GM18519 (cell line): ENCODE data around the gene ATF7.
A peak's percentile ranks its signal among the peaks of the same experiment; 100 is the strongest.

Experiments
- ATAC-seq: cut with Tn5 transposase; IDR thresholded peaks from one replicate; pipeline ENCODE4 v1.9.1; 2021; ENCODE audit warnings: mild to moderate bottlenecking, moderate library complexity; ENCODE audit not compliant: unreplicated experiment, low FRiP score

ATF7 gene

DNA sequence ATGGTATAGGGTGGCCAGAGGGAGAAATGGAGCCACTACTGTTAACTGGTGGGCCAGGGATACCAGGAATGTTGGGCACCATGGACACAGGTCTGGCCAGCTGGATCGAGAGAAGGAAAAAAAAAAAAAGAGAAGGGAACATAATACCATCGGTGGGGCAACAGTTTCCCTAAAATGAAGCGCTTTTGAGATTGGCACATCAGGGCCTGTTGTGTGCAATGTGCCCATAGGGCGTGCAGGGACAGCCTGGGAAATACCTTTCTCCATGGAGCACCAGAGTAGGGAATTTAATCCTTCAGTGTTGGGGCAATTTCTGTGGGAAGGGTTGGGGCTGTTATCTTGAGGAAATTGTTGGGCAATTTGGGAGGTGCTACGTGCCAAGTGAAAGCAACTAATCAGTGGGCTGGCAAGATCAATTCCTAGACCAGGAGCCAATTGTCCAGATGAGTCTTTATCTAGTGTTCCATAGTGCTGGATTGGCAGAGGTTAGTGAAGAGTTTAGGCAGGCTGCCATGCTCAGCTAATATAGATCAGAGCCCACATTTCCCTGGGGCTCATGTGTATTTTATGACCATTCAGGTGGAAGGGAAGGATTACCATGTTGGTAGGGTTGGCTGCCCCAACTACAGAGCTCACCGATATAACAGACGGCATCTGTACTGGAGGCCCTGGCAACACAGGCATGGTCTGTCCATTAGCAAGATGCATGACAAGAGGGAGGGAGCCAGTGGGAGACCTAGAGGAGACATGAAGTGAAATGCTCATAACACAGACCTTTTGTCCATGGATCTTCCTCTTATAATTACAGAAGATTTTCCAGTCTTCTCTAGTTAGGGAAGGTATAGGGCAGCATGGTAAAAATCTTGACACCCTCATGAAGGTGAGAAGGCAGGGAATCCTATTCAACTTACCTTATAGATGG, 93.4 kb downstream of the ATF7 start:
- no peak for ATAC-seq

GRCh38 chr12:53532021-53532420, 94.2 kb downstream of the ATF7 start:
- no peak for ATAC-seq

DNA sequence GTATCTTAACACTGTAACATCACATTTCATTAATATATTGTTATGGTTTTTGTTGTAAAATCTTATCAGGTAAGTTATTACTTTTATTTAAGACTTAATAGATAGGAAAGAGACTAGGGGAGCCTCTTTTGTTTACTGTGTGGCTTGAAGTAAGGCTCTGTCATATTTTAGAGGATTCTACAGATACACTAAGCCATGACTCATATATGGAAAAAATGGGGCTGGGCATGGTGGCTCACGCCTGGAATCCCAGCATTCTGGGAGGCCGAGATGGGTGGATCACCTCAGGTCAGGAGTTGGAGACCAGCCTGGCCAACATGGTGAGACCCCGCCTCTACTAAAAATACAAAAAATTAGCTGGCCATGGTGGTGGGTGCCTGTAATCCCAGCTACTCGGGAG, 95.3 kb downstream of the ATF7 start:
- ATAC-seq, result no peak

DNA sequence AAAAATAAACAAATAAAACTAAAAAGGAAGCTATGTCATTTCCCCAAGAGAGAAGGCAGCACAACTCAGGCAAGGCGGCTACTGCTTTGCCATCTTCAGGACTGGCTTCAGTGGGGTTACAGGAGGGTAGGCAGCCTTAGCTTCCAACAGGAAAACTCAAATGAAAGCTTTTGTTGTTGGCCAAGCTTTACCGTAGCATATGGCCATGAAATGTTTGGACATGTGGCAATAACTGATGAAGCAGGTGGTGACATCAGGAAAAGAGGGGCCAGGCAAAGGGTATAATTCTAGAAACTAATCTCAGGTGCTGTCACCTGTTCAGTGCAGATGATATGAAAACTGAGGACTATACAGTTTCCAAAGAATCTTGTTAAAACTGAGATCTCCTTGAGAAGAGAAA, 96.1 kb downstream of the ATF7 start:
- no peak for ATAC-seq

DNA sequence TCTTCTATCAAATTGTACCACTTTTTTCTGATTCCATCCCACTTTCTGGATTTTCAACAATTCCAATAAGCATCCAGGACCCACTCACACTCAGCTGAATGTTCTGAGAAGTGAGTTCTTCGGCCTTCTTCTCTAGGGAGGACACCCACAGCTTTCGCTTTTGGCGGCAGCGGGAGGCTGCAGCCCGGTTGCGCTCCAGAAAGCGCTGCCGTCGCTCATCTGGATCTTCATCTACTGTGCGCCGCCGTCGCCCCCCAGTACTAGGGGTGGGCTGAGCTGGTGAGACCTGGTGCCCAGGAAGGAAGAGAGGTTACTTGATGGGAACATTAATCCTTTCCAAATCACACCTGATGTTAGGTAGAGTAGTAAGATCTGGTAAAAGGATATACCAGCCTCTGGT, 101.7 kb downstream of the ATF7 start:
- ATAC-seq, result no peak

- no peak for ATAC-seq
These were observed 103.1 kb downstream of the ATF7 start for GRCh38 chr12:53523131-53523530.

- no peak for ATAC-seq
These were observed 107.8 kb downstream of the ATF7 start for GRCh38 chr12:53518381-53518780.

GRCh38 chr12:53516758-53517455, 109.3 kb downstream of the ATF7 start:
- no peak for ATAC-seq

DNA sequence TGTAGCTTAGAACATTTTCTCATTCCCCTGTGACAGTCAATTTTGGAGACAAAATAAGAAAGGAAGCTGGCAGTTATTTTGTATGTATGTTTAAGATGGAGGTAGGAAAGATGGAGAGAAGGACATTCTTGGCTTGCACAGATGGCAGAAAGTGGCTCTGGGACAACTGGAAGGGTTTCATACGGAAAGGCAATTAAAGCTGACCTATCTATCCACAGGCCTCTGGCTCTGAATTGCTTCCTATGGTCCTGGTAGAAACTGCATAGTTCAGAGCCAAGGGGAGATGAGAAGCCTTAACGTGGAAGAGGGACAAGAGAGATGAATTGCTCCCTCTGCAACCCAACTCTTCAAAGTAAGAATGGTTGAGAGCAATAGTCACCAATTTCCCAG, 110.9 kb downstream of the ATF7 start:
- no peak for ATAC-seq

- ATAC-seq, result no peak
These were observed 111.4 kb downstream of the ATF7 start for GRCh38 chr12:53514628-53515290.

DNA sequence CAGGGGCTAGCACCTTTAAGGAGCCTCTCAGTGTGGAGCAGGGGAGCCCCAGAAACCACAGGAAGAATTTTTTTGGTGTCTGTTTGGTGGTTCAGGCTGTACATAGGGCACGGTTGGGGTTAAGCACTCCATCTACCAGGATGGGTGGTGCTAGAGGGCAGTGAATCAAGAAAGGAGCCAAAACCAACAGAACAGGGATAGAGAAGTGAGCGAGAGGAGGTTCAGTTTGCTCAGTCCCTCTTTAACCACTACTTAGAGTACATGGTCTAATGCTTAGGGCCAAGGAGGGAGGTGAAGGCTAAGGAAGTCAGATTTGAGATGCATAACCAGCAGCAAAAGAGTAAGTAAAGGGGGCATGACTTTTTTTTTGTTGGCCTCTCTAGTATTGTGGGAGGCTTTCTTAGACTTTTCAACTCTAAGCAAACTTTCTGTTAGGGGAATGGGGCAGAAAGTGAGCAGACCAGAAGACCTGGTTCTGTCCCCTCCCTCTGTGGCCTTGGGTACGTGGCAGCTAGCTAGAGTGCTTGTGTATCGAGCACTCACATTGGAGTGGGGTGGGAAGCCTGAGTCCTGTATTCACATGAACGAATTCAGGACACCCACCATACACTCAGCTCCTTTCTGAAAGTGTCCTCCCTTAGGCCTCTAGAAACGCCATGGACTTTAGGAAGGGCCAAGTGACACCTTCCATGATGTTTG, 112.3 kb downstream of the ATF7 start:
- ATAC-seq, result no peak

- ATAC-seq, result no peak
These were observed 115.9 kb downstream of the ATF7 start for GRCh38 chr12:53510181-53510812.

DNA sequence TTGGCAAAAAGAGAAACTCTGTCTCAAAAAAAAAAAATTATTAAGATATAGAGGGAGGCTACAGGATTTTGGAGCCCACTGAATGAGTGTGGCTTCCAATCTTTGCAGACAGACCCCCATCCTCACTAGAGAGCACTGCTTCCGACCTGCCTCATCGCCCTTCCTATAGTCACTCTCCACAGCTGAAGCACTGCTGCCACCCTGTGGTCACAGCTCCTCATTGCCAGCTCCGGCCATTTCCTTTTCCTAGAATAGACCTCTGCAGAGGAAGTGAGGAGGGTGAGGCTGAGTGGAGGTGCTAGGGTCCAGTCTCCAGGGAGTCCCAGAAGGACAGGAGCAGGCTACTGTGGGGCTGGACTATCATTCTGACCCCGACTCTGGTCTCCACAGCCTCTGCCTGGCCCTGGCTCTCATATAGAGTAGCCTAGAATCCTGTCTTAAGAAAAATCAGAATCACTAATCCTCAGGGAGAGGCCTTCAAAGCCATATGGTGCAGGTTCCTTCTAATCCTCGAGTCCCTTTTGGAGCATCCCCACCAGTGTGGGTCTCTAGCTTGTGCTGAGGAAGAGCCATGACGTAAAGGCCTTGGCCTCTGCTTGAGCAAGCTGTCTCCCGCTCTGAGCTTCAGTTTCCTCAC, 117.5 kb downstream of the ATF7 start:
- peak; percentile 49 for ATAC-seq

DNA sequence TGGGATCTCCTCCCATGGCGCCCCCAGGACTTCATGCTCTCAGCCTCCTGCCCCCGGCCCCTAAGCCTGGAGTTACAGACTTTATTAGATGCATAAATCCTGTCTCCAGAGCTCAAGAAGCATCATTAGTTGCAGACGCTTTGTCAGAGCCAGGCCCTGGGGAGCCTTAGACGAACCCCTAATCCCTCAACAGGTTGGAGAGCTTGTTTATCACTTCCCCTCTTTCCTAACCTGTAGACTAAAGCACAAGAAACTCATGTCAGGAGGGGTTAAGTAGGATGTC, 118.6 kb downstream of the ATF7 start:
- no peak for ATAC-seq

DNA sequence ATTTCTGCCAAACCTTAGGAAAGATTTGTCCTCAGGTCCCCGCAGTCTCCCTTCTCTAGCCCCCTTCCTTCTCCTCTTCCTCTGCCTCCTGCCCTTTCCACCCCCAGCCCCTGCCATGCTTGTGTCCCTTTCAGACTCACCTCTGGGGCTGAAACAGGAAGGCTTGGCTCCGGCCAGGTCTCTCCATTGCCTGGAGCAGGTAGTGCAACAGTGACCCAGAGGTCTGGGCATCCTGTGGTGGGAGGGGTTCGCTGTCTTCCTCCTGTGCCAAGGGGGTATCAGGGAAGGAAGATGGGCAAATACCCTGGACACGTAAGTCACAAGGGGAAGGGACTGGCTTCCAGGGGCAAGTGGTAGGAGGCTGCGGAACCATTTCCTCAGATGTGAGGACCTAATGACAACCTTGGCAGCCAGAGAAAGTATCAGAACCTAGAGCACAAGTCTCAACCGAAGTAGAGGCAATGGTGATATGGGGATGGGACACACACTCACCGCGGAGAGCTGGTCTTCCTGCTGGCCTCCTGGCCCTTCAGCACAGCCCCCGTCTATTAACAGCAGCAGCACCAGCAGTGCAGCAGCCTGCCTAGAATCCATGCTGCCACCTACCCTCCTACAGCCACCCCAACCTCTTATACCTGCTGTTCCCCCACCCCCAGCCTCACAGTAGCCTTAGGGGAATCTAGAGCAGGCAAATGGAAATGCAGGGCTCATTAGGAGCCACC, 119.1 kb downstream of the ATF7 start, which contains the start of gene NPFF:
Gene NPFF, minus strand, starts transcription at position 604 of the 722 bp plus-strand sequence. Its CDS starts 10 bp downstream, at position 594.
- no peak for ATAC-seq

GRCh38 chr12:53506450-53506785, 119.8 kb downstream of the ATF7 start:
- no peak for ATAC-seq

DNA sequence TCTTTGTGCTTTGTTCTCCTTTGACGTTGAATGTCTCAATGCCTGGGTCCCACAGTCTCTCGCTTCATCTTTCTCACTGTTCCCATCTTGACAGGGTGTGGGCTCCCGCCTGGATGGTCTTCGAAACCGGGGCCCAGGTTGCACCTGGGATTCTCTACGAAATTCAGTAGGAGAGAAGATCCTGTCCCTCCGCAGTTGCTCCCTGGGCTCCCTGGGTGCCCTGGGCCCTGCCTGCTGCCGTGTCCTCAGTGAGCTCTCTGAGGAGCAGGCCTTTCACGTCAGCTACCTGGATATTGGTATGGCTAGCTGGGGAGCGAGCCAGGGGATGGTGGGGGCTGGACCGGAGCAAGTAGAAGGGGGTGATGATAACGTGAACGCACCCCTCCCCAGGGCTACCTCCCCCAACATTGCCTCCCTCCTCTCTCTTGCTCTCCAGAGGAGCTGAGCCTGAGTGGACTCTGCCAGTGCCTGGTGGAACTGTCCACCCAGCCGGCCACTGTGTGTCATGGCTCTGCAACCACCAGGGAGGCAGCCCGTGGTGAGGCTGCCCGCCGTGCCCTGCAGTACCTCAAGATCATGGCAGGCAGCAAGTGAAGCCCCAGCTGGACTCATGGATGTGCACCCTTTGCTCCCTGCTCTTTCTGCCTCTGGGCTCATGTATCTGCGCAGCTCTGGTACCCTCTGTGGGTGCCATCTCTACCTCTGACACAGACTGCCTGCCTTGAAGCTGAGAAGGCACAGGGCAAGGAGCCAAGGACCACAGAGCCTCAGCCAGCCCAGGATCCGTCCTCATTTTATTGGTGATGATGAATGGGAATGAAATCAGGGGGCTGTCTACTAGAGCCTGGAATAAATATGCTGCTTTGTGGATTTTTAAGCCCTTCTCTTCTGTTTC, 120.4 kb downstream of the ATF7 start:
- ATAC-seq, result no peak

DNA sequence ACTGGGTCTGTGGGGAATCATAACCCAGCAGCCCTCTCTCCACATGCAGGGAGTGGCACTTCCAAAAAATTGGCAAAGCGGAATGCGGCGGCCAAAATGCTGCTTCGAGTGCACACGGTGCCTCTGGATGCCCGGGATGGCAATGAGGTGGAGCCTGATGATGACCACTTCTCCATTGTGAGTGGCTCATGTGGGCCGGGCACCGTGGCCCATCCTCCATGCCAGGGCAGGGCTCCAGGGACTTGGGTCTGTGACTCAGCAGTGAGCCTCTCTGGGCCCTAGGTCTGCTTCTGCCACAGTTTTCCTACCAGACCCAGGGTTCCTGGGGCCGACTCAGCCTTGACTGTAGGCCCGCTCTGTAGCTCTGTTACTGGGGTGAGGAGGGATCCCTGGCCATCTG, 121.1 kb downstream of the ATF7 start:
- ATAC-seq, result no peak
